ENCODE results near the gene ATF2.

GRCh38 chr2:175048275-175048674 is 119.7 kb downstream of the ATF2 start:
- TF ChIP-seq, protein P1, sequence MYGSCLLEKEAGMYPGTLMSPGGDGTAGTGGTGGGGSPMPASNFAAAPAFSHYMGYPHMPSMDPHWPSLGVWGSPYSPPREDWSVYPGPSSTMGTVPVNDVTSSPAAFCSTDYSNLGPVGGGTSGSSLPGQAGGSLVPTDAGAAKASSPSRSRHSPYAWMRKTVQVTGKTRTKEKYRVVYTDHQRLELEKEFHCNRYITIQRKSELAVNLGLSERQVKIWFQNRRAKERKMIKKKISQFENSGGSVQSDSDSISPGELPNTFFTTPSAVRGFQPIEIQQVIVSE (CRISPR knock-in tag; IDR thresholded peaks at IDR 0.05; ENCODE audit: borderline replicate concordance) = no peak
- TF ChIP-seq, protein P2, sequence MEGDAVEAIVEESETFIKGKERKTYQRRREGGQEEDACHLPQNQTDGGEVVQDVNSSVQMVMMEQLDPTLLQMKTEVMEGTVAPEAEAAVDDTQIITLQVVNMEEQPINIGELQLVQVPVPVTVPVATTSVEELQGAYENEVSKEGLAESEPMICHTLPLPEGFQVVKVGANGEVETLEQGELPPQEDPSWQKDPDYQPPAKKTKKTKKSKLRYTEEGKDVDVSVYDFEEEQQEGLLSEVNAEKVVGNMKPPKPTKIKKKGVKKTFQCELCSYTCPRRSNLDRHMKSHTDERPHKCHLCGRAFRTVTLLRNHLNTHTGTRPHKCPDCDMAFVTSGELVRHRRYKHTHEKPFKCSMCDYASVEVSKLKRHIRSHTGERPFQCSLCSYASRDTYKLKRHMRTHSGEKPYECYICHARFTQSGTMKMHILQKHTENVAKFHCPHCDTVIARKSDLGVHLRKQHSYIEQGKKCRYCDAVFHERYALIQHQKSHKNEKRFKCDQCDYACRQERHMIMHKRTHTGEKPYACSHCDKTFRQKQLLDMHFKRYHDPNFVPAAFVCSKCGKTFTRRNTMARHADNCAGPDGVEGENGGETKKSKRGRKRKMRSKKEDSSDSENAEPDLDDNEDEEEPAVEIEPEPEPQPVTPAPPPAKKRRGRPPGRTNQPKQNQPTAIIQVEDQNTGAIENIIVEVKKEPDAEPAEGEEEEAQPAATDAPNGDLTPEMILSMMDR (IDR thresholded peaks at IDR 0.05) = no peak
- TF ChIP-seq, protein P3, sequence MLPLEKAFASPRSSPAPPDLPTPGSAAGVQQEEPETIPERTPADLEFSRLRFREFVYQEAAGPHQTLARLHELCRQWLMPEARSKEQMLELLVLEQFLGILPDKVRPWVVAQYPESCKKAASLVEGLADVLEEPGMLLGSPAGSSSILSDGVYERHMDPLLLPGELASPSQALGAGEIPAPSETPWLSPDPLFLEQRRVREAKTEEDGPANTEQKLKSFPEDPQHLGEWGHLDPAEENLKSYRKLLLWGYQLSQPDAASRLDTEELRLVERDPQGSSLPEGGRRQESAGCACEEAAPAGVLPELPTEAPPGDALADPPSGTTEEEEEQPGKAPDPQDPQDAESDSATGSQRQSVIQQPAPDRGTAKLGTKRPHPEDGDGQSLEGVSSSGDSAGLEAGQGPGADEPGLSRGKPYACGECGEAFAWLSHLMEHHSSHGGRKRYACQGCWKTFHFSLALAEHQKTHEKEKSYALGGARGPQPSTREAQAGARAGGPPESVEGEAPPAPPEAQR (CRISPR knock-in tag; IDR thresholded peaks at IDR 0.05) = no peak

All from WTC11 (cell line).